ENCODE measurements around the gene TMEM238L.

- TF ChIP-seq POLR2A (IDR thresholded peaks at IDR 0.05; ENCODE audit: low read length) = no peak
- no peak for TF ChIP-seq GATA1 (IDR thresholded peaks at IDR 0.05; ENCODE audit: low read depth, low read length)
Measured at GRCh38 chr17:10793816-10794215, 10.1 kb downstream of the TMEM238L start.

Data from erythroblast (primary cell).